SH-SY5Y (cell line): ENCODE results near the gene TTLL13.

Experiments
- GATA2 ChIP-seq: IDR thresholded peaks from 2 replicates; pipeline ENCODE4 v1.6.1; 2011; ENCODE audit warnings: mild to moderate bottlenecking, low read depth, low read length
- GATA3 ChIP-seq: IDR thresholded peaks from 2 replicates; pipeline ENCODE4 v1.6.1; 2011; ENCODE audit warnings: low read depth, mild to moderate bottlenecking, low read length, moderate library complexity

- no peak for TF ChIP-seq GATA2
- no peak for TF ChIP-seq GATA3
Observed at GRCh38 chr15:90214553-90215196, 34.7 kb upstream of the TTLL13 start.
